Measurements from ENCODE around the gene DCLRE1A. TPM values are rescaled to one million over a fixed set of nuclear protein-coding genes. Genes with fewer than 3 reads are reported as not detected.
A peak's percentile ranks its signal among the peaks of the same experiment; 100 is the strongest.

The DCLRE1A gene
- total RNA-seq (2014; rRNA removed; shearing (Covaris generic)), result 7.4 and 9.8 TPM in 2 replicates

DNA sequence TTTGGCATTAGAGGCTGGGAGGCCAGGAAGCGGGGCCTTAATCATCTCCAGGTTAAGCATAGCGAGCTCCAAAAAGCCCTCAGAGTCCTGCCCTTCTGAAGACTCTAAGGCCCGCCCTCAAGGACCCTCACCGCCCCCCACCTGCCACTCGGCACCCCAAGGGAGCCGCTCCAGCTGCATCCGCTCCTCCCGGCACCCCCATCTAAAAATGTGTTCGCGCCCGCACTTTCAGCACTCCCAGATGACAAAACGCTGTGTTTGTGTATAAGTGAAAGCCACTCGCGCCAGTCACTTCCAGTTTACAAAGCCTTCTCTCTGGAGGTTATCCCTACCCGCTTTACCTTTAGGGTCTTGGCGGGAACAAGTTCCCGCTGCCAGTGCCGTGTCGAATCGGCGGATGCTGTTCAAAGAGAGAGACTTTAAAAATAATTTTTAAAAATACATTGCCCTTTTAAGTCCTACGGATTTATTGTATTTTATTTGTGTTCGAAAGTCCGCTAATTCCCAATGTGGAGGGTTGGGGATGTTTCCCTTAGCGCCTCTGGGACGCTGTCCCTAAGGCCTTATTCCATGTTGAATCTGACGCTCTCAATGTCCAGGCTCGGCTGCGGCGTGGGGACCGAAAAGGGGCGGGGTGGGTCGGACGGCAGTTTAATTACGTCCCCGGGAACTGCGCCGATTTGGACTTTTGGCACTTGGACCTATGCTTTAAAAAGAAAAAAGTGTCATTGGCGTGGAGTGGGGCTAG, at the start of gene DCLRE1A, which contains the start of gene NHLRC2:
DCLRE1A (minus strand) TSS at position 70 of the 748 bp plus-strand sequence. CDS start 900 bp downstream, outside the sequence.
NHLRC2 (plus strand) TSS at position 649 of the 748 bp plus-strand sequence. CDS start 212 bp downstream, outside the sequence.
- DNase-seq (ENCODE audit: low read depth), result peak; percentile 76

DNA sequence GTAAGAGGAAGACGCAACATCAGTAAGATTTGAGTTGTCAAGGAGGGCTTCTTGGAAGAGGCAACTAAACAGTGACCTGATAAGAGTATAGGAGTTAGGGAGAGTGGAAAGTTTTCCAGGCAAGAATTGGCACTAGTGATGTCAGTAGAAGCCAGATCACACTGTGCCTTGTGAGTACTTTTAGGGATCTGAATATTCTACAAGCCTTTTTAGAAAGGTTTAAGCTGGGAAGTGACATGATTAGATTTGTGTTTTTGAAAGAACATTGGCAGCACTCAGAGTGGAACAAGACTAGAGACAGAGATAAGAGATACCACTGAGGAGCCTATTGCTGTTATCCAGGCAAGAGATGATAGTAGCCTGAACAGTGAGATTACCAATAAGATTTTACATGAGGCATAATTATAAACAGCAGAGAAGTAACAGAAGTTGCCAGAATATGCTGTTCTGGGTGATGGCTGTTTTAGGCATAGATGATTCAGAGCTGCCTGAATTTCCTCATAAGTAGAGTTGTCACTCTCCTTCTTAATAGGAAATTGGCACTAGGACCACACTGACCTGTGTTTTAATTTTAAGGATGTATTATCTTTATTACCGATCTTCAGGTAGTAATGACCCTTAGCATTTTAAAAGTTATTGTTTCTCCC, 46.2 kb upstream of the DCLRE1A start:
- DNase-seq (ENCODE audit: low read depth), result no peak

DNA sequence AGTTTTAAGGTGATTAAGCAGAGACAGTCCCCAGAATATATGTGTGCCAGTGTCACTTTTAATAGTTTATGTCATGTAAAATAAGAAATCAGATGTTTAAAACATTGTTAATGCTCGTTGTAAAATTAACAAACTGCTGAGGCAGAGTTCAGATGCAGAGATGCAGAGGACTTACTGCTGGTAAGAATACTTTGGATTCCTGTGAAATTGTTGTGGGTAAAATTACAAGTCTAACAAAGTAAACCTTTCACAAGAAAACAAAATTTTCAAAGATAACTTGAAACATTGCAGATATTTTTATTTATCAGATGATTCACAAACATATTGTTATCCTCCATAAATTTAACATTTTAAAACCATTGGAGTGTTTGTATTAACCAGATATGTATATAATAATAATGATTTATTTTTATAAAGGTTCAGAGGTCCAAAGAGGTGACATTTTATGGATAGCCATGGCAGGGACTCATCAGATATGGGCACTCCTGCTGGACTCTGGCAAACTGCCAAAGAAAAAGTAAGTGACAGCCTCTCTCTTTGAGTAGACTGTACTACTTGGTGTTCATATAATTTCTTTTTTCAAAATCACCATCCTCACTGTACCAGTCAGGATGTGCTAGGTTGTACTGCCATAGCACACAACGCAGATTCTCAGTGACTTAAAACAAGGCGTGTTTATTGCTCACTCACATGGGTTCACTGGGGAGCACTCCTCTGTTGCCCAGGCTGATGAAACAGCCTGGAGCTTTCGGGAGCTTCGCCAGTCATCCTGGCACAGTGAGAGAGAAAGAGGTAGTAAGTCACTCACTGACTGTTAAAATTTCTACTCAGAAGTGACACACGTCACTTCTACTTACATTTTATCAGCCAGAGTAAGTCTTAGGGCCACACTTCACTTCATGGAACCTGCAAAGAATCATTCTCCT, 44.1 kb upstream of the DCLRE1A start:
- no peak for DNase-seq (ENCODE audit: low read depth)

DNA sequence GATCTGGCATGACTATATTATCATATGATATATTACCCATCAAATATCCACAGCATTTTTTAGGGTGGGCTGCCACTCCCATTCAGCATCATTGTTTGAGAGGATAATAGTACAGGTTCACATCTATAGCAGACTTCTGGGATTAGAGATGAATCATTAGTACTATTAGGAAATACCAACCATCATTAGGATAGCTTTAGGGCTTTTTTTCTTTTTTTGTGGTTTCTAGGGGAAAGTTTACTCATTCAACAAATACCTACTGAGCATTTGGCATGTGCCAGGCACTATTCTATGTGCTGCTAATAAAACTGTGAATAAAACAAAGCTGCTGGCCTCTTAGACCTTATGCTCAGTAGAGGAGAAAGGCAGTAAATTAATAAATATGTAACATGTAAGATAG, 41.1 kb upstream of the DCLRE1A start:
- no peak for DNase-seq (ENCODE audit: low read depth)

DNA sequence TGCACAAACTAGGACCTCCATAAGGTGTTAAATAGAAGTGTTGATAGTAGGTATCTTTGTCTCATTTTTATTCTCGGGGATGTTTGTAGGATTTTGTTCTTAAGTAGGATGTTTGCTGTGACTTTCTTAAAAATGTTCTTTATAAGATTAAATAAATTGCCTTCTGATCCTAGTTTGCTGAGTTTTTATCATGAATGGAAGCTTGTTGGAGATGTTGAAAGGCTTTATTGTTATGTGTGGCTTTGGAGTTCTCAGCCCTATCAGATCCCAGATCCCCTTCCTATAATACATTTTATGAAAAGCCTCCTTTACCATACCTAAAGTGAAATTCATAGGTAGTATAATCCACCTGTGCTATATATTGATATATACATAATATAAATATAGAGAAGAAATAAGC, 40.7 kb upstream of the DCLRE1A start:
- DNase-seq (ENCODE audit: low read depth), result no peak

DNA sequence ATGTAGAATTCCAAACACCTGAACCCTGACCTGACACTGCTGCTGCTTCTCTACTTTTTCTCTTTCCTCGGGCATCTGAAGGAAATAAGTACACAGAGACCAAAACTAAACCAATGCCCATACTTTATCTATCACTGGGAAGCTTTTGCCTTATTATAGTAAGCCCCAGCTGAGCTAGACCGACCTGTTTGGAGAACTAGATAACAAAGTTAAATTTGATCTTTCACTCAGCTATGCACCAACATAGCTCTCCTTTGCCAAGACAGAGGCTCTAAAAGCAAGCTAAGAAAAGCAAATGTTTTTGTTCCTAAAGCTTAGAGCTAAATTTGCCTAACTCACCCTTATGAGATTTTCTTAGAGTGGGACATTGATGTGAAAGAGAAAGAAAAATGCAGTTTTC, 39.7 kb upstream of the DCLRE1A start:
- DNase-seq (ENCODE audit: low read depth), result no peak

DNA sequence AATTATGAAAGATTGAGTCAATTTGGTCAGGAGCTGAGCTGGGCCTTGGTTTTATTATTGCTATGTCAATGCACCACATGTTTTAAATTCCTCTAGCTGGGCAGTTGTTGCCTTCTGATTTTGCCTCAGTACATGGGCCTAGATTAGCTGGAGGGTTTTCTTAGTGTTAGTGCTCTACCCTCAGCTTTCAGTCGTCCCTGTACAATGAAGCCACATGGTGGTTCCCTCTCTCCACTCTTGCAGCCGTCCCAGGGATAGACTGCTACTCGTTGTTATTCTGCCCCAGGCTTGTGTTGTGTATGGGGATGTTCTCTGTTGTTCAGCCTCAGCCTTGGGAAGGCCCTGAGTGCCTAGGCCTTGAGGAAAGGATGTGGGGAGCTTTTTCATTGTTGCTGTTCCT, 37.6 kb upstream of the DCLRE1A start:
- DNase-seq (ENCODE audit: low read depth), result no peak

DNA sequence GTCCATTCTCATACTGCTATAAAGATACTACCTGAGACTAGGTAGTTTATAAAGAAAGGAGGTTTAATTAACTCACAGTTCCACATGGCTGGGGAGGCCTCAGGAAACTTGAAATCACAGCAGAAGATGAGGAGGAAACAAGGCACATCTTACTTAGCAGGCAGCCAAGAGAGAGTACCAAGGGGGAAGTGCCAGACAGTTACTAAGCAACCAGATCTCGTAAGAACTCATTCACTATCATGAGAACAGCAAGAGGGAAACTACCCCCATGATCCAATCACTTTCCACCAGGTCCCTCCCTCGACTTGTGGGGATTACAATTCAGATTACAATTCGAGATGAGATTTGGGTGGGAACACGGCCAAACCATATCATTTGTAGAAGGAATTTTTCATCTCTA, 36.9 kb upstream of the DCLRE1A start:
- no peak for DNase-seq (ENCODE audit: low read depth)

DNA sequence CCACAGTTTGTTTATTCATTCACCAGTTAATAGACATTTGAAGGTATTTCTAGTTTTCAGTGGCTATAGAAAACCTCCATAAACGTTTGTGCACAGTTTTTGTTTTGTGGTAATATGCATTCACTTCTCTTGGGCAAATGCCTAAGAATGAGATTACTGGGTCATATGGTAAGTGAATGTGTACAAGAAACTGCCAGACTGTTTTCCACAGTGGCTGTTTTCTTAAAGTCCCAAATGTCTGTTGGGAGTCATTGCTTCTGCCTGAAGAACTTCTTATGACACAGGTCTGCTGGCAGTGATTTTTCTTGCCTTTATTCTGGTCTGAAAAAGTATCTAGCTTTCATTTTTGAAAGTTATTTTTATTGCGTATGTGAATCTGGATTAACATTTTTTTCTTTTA, 36.0 kb upstream of the DCLRE1A start:
- no peak for DNase-seq (ENCODE audit: low read depth)

DNA sequence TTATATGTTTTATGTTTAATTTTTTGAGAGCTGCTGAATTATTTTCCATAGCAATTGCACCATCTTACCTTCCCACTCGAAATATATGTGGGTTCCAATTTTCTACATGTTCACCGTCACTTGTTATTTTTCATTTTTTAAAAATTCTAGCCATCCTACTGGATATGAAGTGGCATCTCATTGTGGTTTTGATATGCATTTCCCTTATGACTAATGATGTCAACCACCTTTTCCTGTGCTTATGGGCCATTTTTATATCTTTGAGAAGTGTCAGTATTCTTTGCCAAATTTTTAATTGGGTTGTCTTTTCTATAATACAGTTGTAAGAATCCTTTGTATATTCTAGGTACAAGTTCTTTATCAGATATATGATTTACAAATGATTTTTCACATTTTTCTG, 28.4 kb upstream of the DCLRE1A start:
- no peak for DNase-seq (ENCODE audit: low read depth)

DNA sequence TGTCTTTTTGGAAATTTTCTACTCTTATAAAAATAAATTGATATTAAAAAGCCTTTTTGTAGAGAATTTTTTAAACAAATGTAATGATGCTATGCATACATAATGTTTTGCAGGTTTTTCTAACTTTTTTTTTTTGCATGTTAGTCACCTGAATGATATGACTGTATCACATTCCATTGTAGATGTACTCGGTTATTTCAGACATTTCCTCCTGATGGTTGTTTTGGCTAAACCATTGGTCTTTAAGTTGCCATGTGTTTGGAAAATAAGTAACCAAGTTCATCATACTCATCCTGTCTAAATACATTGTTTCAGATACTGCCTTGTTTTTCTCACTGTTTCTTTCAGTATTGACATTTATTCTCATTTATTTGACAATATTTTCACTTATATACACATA, 26.4 kb upstream of the DCLRE1A start:
- peak; percentile 3 for DNase-seq (ENCODE audit: low read depth)

DNA sequence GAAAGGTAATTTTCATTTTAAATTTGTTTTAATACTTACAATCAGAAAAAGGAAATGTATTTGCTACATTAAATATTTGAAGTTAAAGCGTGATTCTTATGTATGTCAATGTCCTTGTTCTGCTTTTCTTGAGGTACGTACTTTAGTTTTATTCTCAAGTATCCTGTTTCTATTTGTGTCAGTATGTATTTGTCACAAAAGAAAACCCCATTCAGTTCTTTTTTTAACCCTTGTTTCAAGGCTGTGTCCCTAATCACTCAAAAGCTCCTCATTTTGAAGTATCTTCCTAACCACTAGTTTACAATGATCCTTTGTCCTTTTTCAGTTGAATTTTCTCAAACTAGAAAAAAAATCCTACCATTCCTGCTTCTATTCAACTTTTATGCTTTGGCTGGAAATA, 25.8 kb upstream of the DCLRE1A start:
- no peak for DNase-seq (ENCODE audit: low read depth)

DNA sequence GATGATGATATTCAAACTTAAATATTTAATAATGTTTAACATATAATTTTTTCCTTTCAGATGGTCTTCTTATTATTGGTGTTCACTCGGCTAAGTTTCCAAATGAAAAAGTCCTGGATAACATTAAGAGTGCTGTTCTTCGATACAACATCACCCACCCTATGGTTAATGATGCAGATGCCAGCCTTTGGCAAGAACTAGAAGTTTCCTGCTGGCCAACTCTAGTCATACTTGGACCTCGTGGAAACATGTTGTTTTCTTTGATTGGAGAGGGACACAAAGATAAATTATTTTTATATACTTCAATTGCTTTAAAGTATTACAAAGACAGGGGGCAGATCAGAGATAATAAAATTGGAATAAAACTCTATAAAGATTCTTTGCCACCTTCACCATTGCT, 22.6 kb upstream of the DCLRE1A start:
- DNase-seq (ENCODE audit: low read depth), result no peak

DNA sequence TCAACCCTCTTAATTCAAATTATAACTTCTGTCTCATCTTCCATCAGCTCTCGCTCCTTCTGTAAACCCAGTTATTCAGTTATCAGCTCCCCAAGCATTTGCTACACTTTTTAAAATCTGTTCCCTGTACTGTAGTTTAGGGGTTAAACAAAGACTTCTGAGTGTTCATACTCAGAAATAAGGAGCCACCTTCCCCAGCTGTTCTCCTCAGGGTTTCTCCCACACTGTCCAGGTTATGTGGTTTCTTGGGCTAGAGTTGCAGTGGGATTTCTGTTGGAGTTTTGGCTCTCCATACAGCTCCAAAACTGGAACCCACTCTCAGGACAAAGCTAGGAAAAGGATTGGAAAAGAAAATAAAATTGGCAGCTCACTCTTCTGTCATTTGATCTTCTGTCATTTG, 21.3 kb upstream of the DCLRE1A start:
- DNase-seq (ENCODE audit: low read depth), result no peak

DNA sequence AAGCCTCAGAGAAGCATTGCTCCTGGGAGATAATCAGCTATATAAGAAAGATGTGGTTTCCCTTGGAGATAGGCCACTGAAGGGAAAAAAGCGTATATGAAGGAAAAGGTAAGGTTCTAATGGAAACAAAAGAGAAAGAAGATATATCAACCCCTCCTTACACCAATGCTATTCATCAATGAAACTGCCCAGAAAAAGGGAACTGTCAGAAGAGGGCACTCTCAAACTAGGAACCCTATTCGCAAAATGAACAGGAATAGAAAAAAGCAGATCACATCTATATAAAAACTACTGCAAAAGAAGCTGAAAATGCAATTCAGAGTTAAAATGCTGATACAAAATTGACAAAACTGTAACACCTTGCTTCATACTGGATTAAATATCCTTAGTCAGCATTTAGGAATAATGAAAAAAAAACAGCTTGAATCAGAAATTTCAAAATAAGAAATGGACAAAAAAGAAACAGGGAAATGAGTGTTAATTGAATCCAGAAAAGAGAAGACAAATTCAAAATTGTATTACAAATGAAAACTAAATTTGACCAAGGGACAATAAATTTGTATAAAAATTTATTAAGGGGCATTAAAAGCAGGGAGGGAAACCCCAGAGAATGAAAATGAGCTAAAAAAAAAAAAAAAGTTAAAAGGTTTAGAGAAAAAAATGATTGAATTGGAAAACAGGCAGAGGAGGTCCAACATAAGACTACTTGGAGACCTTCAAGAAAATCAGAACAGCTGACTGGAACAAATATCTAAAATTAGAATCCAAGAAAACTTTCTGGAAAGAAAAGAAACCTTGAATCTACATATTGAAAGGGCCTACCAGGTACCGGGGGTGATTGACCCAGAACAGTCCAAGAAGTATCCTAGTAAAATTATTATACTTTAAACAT, 18.5 kb upstream of the DCLRE1A start:
- no peak for DNase-seq (ENCODE audit: low read depth)

DNA sequence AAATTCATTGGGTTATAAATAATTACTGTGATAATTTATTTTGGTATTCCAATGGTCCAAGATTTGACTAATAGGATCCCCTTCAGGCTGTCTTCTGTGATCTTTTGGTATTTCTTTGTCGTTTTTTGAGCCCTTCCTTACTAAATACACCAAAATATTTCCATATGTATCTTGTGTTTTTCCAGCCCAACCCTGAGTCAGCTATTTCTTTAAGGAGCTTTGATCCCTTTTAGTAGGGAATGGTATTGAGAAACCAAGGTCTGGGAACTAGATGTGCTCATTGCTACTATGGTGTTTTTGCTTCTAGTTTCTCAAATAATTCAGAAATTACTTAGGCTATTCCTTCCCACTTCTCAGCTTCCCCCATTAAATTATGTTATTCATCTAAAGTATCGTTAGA, 15.9 kb upstream of the DCLRE1A start:
- DNase-seq (ENCODE audit: low read depth), result no peak

DNA sequence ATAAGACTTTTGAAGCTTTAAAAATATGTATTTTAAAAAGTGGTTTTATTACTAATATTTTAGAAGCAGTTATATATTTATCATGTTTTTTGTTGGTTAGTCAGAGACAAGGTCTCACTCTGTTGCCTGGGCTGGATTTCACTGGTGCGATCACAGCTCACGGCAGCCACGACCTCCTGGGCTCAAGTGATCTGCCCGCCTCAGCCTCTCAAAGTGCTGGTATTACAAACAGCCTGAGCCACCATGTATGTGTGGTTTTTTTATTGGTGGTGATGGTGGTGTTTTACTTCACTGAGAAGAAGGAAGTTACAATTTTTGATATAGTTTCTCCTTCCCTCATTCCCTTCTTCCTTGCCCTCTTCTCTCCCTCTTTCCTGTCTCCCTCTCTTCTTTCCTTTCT, 14.0 kb upstream of the DCLRE1A start:
- DNase-seq (ENCODE audit: low read depth), result no peak

DNA sequence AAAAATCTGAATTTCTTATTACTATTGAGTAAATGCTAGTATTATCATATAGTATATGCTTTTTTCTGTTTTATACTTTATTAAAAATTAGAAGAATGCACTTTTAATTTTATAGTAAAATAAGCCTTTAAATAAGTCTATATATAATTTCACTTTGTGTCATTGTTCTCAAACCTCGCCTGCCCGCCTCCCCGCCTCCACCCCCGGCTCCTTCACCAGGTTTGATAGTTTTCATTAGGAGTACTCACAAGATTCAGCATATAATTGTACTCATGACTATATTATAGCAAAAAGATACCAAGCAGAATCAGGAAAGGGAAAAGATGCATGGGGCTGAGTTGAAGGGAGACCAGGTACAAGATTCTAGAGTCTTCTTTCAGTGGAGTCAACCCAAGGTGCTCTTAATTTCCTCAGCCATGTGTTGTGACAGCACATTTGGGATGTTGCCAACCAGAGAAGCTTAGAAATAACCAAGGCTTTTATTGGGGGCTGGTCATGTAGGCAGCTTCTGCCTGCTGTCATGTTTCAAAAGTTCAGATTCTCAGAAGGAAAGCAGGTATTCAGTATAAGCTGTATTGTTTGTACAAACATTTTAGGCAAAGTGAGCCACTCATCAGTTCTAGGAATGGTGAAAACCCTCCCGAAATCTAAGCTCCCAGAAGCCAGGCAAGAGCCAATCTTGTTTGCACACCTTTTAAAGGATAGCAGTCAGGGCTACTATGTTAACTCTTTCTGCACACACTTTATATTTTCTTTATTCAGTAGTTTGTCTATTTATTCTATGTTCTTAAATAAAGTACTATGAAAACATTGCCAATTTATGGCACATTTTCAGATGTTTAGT, 12.9 kb upstream of the DCLRE1A start:
- DNase-seq (ENCODE audit: low read depth), result no peak

DNA sequence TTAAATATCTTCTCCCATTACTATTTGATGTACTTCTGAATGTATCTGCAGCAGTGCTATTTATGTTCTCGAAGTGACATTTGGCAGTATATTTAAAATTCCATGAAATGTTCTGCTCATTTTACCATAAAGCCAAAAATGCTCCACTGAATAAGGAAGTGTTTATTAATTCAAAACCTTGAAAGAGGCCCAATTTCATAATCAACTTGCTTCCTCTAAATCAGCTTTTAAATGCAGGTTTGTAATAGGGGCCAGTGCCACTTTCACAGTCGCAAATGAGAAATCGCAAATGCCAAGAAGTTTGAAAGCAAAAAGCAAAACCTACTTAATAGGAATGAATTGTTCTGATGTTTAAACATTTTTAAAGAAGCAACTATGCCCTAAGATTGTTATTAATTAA, 12.0 kb upstream of the DCLRE1A start:
- DNase-seq (ENCODE audit: low read depth), result no peak

DNA sequence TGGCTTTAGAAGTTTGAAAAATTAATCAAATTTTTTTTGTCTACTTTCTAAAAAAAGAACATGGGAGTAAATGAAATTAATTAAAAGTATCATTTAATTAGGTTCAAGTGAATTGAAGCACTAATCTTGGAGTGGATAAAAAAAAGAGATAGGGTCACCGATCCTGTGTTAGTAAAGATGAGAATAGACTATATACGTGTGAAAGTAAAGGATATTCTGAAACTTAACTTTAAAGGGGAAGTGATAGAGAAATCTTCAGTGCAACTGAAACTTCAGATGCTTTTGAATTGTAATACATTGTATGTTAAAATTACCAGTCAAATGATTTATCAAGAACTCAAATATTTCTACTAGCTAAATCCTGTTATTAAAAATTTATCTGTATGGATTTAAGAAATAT, 5.4 kb upstream of the DCLRE1A start:
- DNase-seq (ENCODE audit: low read depth), result no peak

Measured in Daoy (cell line).